Measurements from ENCODE around the gene CMTR2. TPM values are rescaled to one million over a fixed set of nuclear protein-coding genes. Genes with fewer than 3 reads are reported as not detected.

The CMTR2 gene
- total RNA-seq, 1 experiment from 2014 or later = 26.8 TPM

GRCh38 chr16:71250461-71251235 is 38.6 kb downstream of the CMTR2 start:
- DNase-seq (ENCODE audit: low read depth, low spot score) (no peak), ATAC-seq (no peak)
- H3K9me2 ChIP-seq (ENCODE audit: insufficient read depth) = no peaks in the 10 kb centered on the region
- H3K36me3 ChIP-seq (ENCODE audit: control insufficient read depth in 1 of 2, insufficient read depth in 2 of 2, low read length in 2 of 2) = no peaks in the 10 kb centered on the region
- H3K4me1 ChIP-seq (ENCODE audit: control insufficient read depth in 1 of 2, insufficient read depth in 2 of 2, low read length in 2 of 2) = no peaks in the 10 kb centered on the region
- H3K4me2 ChIP-seq (ENCODE audit: low read length) = no peak overlapping the region
- no peak for TF ChIP-seq CEBPB (IDR thresholded peaks at IDR 0.05; ENCODE audit: low read depth)
- H3K9ac ChIP-seq (ENCODE audit: low read length) = no peak overlapping the region
- H4K20me1 ChIP-seq (ENCODE audit: insufficient read depth) = no peaks in the 10 kb centered on the region
- ChIA-PET CTCF (no interaction called here), POLR2A (no interaction called here), RAD21 (ENCODE audit: low non-redundant PET in 1 of 2, low total read pairs in 2 of 2, uncharacterized antibody in 2 of 2, unreplicated experiment in 2 of 2) (no interaction called here)
- no peak overlapping the region for H3K27ac ChIP-seq (ENCODE audit: low read depth, low read length)
- H3K27me3 ChIP-seq (ENCODE audit: insufficient read depth, low read length) = no peaks in the 10 kb centered on the region
- no peaks in the 10 kb centered on the region for H3K9me3 ChIP-seq (ENCODE audit: control insufficient read depth in 1 of 2, insufficient read depth in 1 of 2, low read depth in 1 of 2, low read length in 2 of 2)
- H2AFZ ChIP-seq (ENCODE audit: low read depth, low read length, poor library complexity, severe bottlenecking) = no peak overlapping the region
- intact Hi-C loops (cut with micrococcal nuclease) = no loop called here
- no TSS peak for BruUV-seq (replicated peaks)
- H3K79me2 ChIP-seq (ENCODE audit: insufficient read depth, low read length) = no peaks in the 10 kb centered on the region
- no peak overlapping the region for H3K4me3 ChIP-seq (replicated peaks in 1 of 2; ENCODE audit: low read depth in 1 of 2, low read length in 2 of 2)

GRCh38 chr16:71249399-71249798 is 39.8 kb downstream of the CMTR2 start:
- no TSS peak for BruUV-seq (replicated peaks)
- ChIA-PET RAD21 (ENCODE audit: low non-redundant PET in 1 of 2, low total read pairs in 2 of 2, uncharacterized antibody in 2 of 2, unreplicated experiment in 2 of 2) (interaction anchor here in 1 of 2 experiments (1.0 kb wide), 1 partner anchor 62 kb away, joined by 3 read pairs; no protein-coding TSS in a partner anchor), CTCF (interaction anchor here (0.6 to 1.1 kb wide), 2 partner anchors 62 to 109 kb away, joined by 3 read pairs; partner anchors contain the start of gene CALB2), POLR2A (no interaction called here)
- peak; percentile 54; the same call in 1 of the 2 replicates for ATAC-seq
- Histone ChIP-seq H3K27ac (ENCODE audit: low read depth, low read length) (no peak overlapping the region), H4K20me1 (ENCODE audit: insufficient read depth) (no peaks in the 10 kb centered on the region), H3K9me2 (ENCODE audit: insufficient read depth) (no peaks in the 10 kb centered on the region), H3K79me2 (ENCODE audit: insufficient read depth, low read length) (no peaks in the 10 kb centered on the region), H3K4me3 (replicated peaks in 1 of 2; ENCODE audit: low read depth in 1 of 2, low read length in 2 of 2) (no peak overlapping the region), H3K4me1 (ENCODE audit: control insufficient read depth in 1 of 2, insufficient read depth in 2 of 2, low read length in 2 of 2) (no peaks in the 10 kb centered on the region), H3K36me3 (ENCODE audit: control insufficient read depth in 1 of 2, insufficient read depth in 2 of 2, low read length in 2 of 2) (no peaks in the 10 kb centered on the region), H3K9me3 (ENCODE audit: control insufficient read depth in 1 of 2, insufficient read depth in 1 of 2, low read depth in 1 of 2, low read length in 2 of 2) (no peaks in the 10 kb centered on the region), H3K27me3 (ENCODE audit: insufficient read depth, low read length) (no peaks in the 10 kb centered on the region), H3K9ac (ENCODE audit: low read length) (no peak overlapping the region), H2AFZ (ENCODE audit: low read depth, low read length, poor library complexity, severe bottlenecking) (no peak overlapping the region), H3K4me2 (ENCODE audit: low read length) (no peak overlapping the region)
- no peak for DNase-seq (ENCODE audit: low read depth, low spot score)
- intact Hi-C loops (cut with micrococcal nuclease) = no loop called here
- TF ChIP-seq CTCF (IDR thresholded peaks at IDR 0.05 in 2 of 3, conservative IDR thresholded peaks at IDR 0.05 in 1 of 3; ENCODE audit: borderline replicate concordance in 1 of 3, insufficient read depth in 1 of 3, low read depth in 2 of 3, low read length in 2 of 3) (peak in 2 of 3 experiments; percentile 21 to 29; a peak in 3 of 6 replicates), MAX (IDR thresholded peaks at IDR 0.05) (no peak), RAD21 (IDR thresholded peaks at IDR 0.05; ENCODE audit: low read depth) (0 out of 2 replicates have a peak, but pooled peaks have one; percentile 18)

Measured in HCT116 (cell line).